Measurements from ENCODE around the gene SMNDC1.

SMNDC1 gene

GRCh38 chr10:110326351-110327032 lies 21.8 kb upstream of the SMNDC1 start:
- DNase-seq, result no peak

GRCh38 chr10:110324805-110325280 lies 20.1 kb upstream of the SMNDC1 start:
- no peak for DNase-seq

DNA sequence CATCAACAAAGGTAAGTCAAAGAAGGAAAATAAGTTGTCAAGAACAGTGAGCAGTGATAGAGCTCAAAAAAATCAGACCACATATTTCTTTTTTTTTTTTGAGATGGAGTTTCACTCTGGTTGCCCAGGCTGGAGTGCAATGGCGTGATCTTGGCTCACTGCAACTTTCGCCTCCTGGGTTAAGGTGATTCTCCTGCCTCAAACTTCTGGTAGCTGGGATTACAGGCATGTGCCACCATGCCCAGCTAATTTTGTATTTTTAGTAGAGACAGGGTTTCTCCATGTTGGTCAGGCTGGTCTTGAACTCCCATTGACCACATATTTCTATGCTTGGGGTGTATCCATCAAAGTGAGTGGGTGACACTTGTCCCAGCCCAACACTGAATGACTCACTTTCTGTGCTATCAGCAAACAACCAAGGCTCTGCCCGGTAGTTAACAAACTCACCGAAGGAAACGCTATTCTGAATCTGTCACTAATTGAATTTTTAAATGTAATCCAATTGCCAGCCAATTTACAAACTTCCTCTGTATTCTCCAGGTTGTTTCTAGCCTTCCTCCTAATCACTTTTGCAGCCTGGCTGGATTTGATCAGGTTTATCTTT lies 19.6 kb upstream of the SMNDC1 start:
- DNase-seq, result no peak

GRCh38 chr10:110323503-110323902 lies 18.8 kb upstream of the SMNDC1 start:
- no peak for DNase-seq

DNA sequence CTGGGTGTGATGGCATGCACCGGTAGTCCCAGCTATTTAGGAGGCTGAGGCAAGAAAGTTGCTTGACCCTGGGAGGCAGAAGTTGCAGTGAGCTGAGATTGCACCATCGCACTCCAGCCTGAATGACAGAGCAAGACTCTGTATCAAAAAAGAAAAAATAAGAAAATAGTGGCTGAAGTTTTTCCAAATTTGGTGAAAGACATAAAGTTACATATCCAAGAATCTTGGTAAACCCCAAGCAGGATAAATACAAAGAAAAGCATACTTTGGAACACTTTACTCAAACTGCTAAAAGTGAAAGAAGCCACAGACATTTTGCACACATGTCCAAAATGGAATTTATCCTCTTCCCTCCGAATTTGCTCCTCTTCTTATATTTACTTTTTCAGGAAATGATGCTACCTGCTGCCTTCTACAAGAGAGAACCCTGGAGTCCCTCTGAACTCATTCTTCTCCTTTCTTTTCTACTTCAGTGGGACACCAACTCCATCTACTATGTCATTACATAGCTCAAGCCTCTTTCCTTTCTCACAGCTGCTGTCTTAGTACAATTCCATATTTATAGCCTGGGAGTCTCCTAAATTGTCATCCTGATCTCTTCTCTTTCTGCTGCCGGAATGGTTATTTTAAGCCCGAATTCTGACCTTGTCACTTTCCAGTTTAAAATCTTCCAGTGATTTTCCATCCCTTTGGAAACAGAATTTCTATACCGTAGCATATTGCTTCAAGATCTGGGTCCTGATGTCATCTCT lies 17.3 kb upstream of the SMNDC1 start:
- DNase-seq, result no peak

- no peak for DNase-seq
These were observed 13.4 kb upstream of the SMNDC1 start for GRCh38 chr10:110317866-110318850.

DNA sequence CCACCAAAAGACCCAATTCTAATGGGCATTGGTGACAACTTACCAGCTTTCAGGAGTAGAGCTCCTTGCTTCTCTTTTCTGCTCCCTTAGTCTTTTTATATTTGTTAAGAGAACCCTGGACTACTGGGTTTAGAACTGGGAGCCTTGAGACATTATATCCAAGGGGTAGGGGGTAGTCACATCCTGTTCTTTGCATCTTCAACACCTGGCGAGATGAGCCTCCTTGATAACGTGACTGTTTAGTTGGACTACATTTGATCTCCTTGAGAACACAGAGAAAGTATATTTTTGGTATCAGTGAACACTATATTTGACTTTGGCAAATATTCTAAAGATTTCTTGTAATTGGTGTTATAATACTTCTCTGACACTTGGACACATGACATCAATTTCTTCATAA lies 9.0 kb upstream of the SMNDC1 start:
- no peak for DNase-seq

DNA sequence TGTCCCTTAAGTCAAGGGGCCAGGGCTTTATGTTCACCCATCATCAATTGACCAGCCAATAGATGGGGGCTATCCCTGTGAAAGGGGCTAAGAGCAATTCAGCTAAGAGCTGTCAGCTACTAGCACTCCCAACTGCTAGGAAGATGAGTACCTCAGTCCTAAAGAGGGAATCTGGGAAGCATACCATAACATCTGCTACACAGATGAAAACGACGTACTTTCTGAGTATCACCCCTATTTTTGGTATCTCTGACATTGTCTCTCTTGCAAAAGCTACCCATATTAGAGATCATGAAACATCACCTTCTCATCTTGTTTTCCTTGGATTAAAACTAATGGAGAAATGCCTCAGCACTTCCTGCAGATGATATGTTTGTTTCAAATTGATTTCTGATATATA lies 7.5 kb upstream of the SMNDC1 start:
- no peak for DNase-seq

- DNase-seq, result peak; percentile 49 to 66
These were observed 6.7 kb upstream of the SMNDC1 start for GRCh38 chr10:110311357-110311949.

DNA sequence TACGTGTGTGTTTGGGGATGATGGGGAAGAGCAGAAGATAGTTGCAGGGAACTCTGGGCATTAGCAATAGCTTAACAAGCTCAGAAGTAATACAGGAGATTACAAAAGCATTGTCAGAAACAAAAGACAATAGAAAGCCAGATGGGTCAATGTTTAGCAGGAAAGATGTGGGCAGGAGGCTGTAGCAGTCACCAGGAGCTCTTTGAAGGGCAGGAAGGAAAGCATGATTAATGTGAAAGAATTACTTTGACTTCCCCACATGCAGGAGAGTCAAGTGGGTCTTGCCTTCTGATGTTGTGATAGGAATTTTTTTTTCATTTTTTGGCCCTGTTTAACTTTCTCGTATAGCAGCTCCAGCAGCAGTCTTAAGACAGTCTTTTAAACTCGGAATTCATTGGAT lies 6.0 kb upstream of the SMNDC1 start:
- DNase-seq, result no peak

- no peak for DNase-seq
These were observed 3.1 kb upstream of the SMNDC1 start for GRCh38 chr10:110307805-110308204.

- DNase-seq, result no peak
These were observed 1.7 kb upstream of the SMNDC1 start for GRCh38 chr10:110306452-110306768.

GRCh38 chr10:110305767-110306451 lies 1.2 kb upstream of the SMNDC1 start:
- peak in 1 of 2 experiments; percentile 47 for DNase-seq

GRCh38 chr10:110304394-110304779 lies 333 bp downstream of the SMNDC1 start:
- no peak for DNase-seq

- no peak for DNase-seq
These were observed 1.0 kb downstream of the SMNDC1 start for GRCh38 chr10:110303681-110304080.

DNA sequence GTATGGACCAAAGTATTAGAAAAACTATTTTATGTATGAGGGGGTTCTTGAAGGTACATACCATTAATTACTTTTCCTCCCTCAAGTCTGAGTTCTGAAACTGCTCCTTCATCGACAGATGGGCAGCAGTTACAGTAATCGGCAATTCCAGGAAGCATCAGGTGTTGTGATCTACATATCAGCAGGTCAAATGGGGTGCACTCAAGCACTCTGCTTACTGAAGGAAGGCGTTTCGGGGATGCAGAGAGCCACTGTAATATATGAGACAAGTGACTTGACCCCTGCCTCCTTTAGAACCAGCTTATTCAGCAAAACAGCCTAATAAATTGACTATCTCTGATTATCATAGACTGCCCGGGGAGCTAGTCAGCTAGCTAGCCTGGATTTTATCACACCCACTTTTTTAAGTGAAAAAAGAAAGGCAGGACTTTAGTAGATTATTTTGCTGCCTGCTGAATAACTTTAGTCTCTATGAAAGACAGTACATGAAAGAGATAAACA lies 4.2 kb downstream of the SMNDC1 start:
- DNase-seq, result no peak

GRCh38 chr10:110296966-110297365 lies 7.8 kb downstream of the SMNDC1 start:
- DNase-seq, result no peak

DNA sequence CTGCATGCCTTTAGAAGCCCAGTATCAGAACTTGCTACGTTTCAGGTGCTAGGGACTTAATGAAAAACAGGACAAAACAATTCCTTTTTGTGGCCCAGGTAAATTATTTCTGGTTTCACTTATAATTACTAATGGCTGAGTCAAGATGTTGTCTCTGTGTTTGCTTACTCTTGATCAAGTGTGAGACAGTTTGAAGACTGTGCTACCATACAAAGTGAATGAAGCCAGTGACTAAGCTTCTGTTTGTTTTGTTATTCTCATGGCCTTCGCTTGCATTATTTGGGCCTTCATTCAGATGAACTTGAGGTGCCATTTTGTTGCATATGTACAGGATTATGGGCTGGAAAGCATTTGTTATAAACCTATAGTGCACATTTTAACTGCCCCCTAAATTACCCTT lies 17.9 kb downstream of the SMNDC1 start:
- no peak for DNase-seq

DNA sequence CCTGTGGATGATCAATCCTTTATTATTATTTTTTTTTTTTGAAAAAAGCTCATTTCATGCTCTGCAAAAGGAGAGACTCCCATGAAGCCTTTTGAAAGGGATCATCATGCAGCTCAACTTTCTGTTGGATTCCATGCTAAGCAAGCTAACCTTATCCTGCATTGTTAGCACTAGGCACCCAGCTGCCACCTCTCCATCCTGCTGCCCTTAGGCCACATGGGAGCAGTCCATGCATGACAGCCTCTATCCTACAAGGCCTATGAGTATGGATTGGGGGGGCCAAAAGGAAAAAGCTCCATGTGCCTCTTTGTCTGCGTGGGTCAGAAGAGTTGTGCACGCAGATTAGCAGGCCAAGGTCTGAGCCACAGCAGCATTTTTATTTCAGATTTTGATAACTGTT lies 19.2 kb downstream of the SMNDC1 start:
- DNase-seq, result no peak

GRCh38 chr10:110284262-110284661 lies 20.5 kb downstream of the SMNDC1 start:
- DNase-seq, result no peak

DNA sequence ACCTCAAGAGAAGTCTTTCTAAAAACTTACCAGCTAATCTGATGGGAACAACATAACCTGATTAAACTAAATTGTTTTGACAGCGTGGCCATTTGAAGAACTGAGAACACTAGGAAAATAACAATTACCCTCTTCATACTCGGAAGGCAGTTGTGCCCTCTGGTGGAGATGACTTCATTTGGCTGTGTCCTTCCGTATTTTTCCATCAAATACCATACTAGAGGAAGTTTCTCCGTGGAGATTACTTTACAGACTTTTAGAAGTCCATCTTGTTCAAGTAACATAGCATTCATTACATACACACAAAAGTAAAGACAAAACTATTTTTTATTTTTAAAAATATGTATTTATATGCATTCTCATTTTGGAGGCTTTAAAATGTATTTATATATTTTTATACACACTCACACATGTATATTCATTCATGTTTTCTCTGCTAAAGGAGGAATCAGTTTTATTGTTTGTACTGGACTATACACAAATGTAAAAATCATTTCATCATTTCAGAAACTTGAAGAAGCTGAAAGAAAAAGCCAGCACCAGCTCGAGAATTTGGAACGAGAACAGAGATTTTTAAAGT lies 25.2 kb downstream of the SMNDC1 start:
- peak in 1 of 2 experiments; percentile 40 for DNase-seq
